Ovary (tissue), 3 donors: ENCODE results near the gene PRKAG3.
"Not testable (repeated sequence)": the region's sequence is repeated elsewhere in the genome, so short reads cannot be mapped to it uniquely, and the experiment has no call there.

ENCODE experiments used
- CTCF ChIP-seq, 3 donors: fragments of 450-650 bp in 2 of 3; fragments of 200-600 bp in 1 of 3; IDR thresholded peaks; one replicate each; pipeline versions ENCODE4 v1.5.1 to v1.8.0; 2016 to 2022; ENCODE audit warnings: antibody characterized with exemption in 3 of 3, mild to moderate bottlenecking in 1 of 3
- EP300 ChIP-seq: sonication (generic); formaldehyde crosslinking; IDR thresholded peaks from one replicate; pipeline ENCODE4 v1.6.1; 2017; ENCODE audit warnings: antibody characterized with exemption
- donor health status: DM: no; HTN: no; CAD: no.

- not testable (repeated sequence) for TF ChIP-seq CTCF (IDR thresholded peaks at IDR 0.05); EP300
Observed at GRCh38 chr2:218846963-218847362, 15.4 kb upstream of the PRKAG3 start.
